ENCODE results near the gene RNF5.
A peak's percentile ranks its signal among the peaks of the same experiment; 100 is the strongest.

RNF5 gene

GRCh38 chr6:32152769-32153563 is 25.2 kb upstream of the RNF5 start:
- DNase-seq: no peak

GRCh38 chr6:32153564-32154513 is 24.4 kb upstream of the RNF5 start, which contains the start of gene PPT2:
Gene PPT2 (plus strand): TSS chr6:32154141. CDS start chr6:32154595, 454 bp downstream.
- peak; percentile 29 to 34 for DNase-seq

- DNase-seq: peak in 1 of 2 donors; percentile 43
Observed at GRCh38 chr6:32154514-32155161, 23.6 kb upstream of the RNF5 start.

GRCh38 chr6:32156891-32157290 is 21.3 kb upstream of the RNF5 start:
- DNase-seq: no peak

- no peak for DNase-seq
Observed at GRCh38 chr6:32158052-32158451, 20.2 kb upstream of the RNF5 start.

- DNase-seq: no peak
Observed at GRCh38 chr6:32163559-32164258, 14.5 kb upstream of the RNF5 start.

- DNase-seq: no peak
Observed at GRCh38 chr6:32164295-32164694, 13.9 kb upstream of the RNF5 start, which contains the start of gene EGFL8. Gene EGFL8 (plus strand): TSS chr6:32164595. CDS start chr6:32166166, 1,571 bp downstream.

GRCh38 chr6:32166411-32167061 is 11.7 kb upstream of the RNF5 start:
- no peak for DNase-seq

GRCh38 chr6:32167154-32167760 is 10.9 kb upstream of the RNF5 start:
- no peak for DNase-seq

GRCh38 chr6:32167761-32168262 is 10.4 kb upstream of the RNF5 start:
- DNase-seq: no peak

- no peak for DNase-seq
Observed at GRCh38 chr6:32168350-32168749, 9.9 kb upstream of the RNF5 start.

- DNase-seq: no peak
Observed at GRCh38 chr6:32168807-32169591, 9.2 kb upstream of the RNF5 start.

- DNase-seq: no peak
Observed at GRCh38 chr6:32170294-32170693, 7.9 kb upstream of the RNF5 start.

- no peak for DNase-seq
Observed at GRCh38 chr6:32171234-32171633, 7.0 kb upstream of the RNF5 start.

GRCh38 chr6:32173051-32173727 is 5.0 kb upstream of the RNF5 start:
- no peak for DNase-seq

- DNase-seq: no peak
Observed at GRCh38 chr6:32174416-32174815, 3.8 kb upstream of the RNF5 start.

GRCh38 chr6:32175322-32175710 is 2.9 kb upstream of the RNF5 start:
- no peak for DNase-seq

- DNase-seq: peak; percentile 94 to 96
Observed at GRCh38 chr6:32175711-32176475, 2.3 kb upstream of the RNF5 start, which contains the start of gene AGPAT1. Gene AGPAT1 (minus strand): TSS chr6:32176084. CDS start chr6:32171496, 4,588 bp downstream.
